NCI-H2171 (cell line): Measurements from ENCODE around the gene HSPG2.

Experiments
- DNase-seq: peaks from one replicate; lab custom pipeline; 2025; lab: John Stamatoyannopoulos, UW

HSPG2 gene

DNA sequence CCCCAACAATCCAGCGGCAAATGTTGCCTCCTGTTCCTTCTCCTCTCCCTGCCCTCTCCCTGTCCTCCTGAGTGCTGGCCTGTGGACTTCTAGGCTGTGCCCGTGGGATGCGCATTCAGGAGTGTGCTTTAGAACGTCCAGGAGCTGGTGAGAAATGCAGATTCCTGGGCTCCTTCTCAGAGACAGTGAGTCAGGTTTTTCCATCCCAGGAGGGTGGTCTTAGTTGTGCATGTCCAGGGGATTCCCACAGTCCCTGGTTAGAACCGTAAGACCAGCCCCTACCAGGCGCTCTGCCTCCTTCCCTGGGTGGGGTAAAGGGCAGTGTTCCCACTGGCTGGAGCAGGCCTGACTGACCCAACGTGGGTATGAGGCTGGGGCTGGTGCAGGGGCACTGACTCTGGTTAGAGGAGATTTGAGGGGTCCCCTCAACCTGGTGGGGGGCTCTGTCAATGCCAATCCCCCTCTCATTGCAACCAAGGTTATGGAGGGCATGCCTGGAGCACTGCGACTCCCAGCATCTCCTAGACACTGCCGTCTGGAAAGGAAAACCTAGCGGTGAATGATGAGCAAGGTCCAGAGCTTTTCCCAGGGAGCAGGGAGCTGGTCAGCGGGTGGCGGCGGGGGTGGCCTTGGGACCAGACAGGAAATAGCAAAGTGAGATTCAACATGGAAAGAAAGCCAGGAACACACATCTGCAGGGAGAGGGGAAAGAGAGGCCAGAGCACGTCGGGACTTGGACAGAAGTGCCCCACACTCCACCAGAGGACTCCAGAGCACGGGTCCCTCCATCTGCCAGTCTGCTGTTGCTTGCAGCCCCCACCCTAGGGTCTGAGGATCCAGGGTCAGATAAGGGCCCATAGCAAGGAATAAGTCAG, 38.5 kb downstream of the HSPG2 start:
- no peak for DNase-seq

DNA sequence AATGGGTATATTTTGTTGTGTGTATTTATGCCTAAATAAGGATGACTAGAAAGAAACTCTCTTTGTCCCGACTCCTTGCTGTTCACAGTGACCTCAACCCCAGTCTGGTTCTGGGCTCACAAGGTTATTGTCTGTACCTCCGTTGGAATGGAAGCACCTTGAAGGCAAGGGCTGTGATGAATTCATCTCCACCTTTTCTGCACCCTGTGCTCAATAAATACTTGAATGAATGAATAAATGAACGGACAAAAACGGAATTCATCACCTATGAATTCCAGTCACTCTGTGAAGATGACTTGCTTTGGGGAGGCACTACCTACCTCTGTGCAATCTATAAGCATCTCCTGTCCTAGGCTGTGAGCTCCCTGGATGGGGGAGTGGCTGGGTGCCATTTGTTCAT, 39.3 kb downstream of the HSPG2 start:
- no peak for DNase-seq

DNA sequence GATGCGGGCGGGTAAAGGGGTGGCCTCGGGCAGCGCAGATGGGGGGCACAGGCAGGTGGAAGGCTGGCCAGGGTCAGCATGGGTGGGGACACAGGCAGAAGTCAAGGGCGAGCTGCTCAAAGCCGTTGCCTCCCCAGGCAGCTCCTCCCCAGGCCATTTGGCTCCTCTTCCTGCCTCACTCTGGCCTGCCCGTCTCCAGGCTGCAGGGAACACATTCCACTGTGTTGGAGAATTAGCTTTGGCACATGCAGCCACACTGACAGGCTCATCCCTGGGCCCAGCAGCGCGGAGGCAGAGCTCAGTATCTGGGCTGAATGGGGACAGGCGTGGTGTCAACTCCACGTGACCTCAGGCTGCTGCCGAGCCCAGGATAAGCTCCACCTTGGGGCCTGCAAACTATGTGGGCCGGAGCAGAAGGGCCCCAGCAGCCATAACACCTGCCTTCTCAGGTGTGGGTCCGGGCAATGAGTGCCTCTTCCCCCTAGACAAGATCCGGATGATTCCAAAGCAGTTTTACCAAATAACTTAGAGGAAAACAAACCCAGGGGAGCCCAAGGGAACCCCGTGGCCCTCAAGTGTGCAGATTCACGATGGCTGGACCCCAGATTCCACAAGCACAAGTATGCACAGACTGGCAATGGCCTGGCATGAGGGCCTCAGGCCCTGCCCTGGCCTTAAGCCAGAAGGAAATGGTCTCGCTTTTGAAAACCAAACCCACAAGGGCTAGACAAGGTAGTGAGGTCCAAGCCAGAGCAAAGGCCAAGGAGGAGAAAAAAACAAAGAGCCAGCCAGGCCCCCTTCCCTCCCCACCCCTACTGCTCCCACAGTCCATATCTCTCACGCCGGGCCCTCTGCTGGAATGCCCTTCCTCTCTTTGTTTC, 40.2 kb downstream of the HSPG2 start:
- no peak for DNase-seq

GRCh38 chr1:21896026-21896425, 41.1 kb downstream of the HSPG2 start:
- DNase-seq = no peak

GRCh38 chr1:21894034-21894881, 42.9 kb downstream of the HSPG2 start:
- DNase-seq = no peak

GRCh38 chr1:21893046-21893805, 43.9 kb downstream of the HSPG2 start:
- DNase-seq = no peak

GRCh38 chr1:21891621-21892479, 45.3 kb downstream of the HSPG2 start:
- DNase-seq = no peak

- DNase-seq = no peak
Observed at GRCh38 chr1:21891081-21891480, 46.0 kb downstream of the HSPG2 start.

GRCh38 chr1:21888500-21888899, 48.6 kb downstream of the HSPG2 start:
- DNase-seq = no peak

GRCh38 chr1:21887796-21888195, 49.3 kb downstream of the HSPG2 start:
- DNase-seq = no peak

- DNase-seq = no peak
Observed at GRCh38 chr1:21887216-21887736, 49.8 kb downstream of the HSPG2 start.

- DNase-seq = no peak
Observed at GRCh38 chr1:21886486-21887215, 50.5 kb downstream of the HSPG2 start.

- DNase-seq = no peak
Observed at GRCh38 chr1:21885236-21886037, 51.7 kb downstream of the HSPG2 start.

- no peak for DNase-seq
Observed at GRCh38 chr1:21884456-21885235, 52.5 kb downstream of the HSPG2 start.

DNA sequence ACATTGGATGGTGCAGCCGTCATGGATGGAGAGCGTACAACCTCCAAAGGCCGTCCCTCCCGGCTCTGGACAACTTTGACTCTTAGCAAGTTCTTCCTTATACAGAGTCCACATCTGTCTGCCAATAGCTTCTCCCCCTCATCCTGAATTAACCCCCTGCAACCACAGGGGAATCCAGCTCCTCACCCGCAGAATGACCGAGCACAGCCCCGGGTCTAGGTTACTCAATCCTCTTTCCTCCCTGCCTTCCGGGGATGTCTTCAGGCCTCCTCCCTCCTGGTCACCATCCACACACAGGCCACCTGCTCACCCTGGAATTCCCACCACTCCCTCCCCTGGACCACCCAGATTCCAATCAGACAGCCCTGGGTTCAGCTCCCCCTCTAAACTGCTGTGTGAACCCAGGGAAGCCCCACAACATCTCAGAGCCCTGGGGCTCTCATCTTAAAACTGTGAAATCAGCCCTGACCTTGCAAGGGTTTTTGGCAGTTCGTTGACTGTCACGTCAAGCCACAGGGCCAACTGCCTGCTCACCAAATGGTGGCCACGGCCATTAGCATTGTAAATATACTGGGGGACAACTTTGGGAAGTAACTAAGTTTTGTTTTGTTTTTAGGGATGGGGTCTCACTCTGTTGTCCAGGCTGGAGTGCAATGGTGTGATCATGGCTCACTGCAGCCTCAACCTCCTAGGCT, 54.2 kb downstream of the HSPG2 start:
- DNase-seq = no peak

- DNase-seq = no peak
Observed at GRCh38 chr1:21881250-21881649, 55.9 kb downstream of the HSPG2 start.

GRCh38 chr1:21880619-21880970, 56.5 kb downstream of the HSPG2 start:
- DNase-seq = no peak
